ENCODE measurements around the gene SLIT1. TPM values are rescaled to one million over a fixed set of nuclear protein-coding genes. Genes with fewer than 3 reads are reported as not detected.

Gene SLIT1
- total and polyA plus RNA-seq, 4 experiments from 2014 or later = 0.05 to 0.32 (median 0.28) TPM; not detected in 1

- no peaks in the 10 kb centered on the region for H3K27me3 ChIP-seq (ENCODE audit: insufficient read depth, low read length)
- CTCF ChIA-PET (ENCODE audit: partially characterized antibody) = interaction anchor here (1.2 to 1.3 kb wide), 2 partner anchors 14 to 26 kb away, joined by 3 to 5 read pairs; no protein-coding TSS in a partner anchor
- H3K36me3 ChIP-seq (ENCODE audit: insufficient read depth, low read length) = no peaks in the 10 kb centered on the region
- no peak overlapping the region for H3K4me3 ChIP-seq (ENCODE audit: low read length in 2 of 2)
- H3K4me1 ChIP-seq (ENCODE audit: insufficient read depth, low read length) = no peaks in the 10 kb centered on the region
- intact Hi-C loops (cut with micrococcal nuclease) = no loop called here
- no peak overlapping the region for H3K27ac ChIP-seq (ENCODE audit: low read depth, low read length)
- no peak overlapping the region for H3K27ac Mint-ChIP-seq
- peaks cover 0 to 2% of the 10 kb centered on the region in 2 donors for H3K27me3 Mint-ChIP-seq
- peaks cover 3 to 29% (median 24%) of the 10 kb centered on the region in 8 donors for H3K9me3 Mint-ChIP-seq
- no peaks in the 10 kb centered on the region for H3K4me1 Mint-ChIP-seq
- peaks cover 0 to 5% of the 10 kb centered on the region in 2 donors for H3K9me3 ChIP-seq (ENCODE audit: control insufficient read depth in 1 of 2, low read length in 2 of 2)
- POLR2A ChIA-PET (ENCODE audit: partially characterized antibody) = no interaction called here
- no peak for DNase-seq
- H3K4me3 Mint-ChIP-seq = no peak overlapping the region
- peaks cover 0 to 4% of the 10 kb centered on the region in 2 donors for H3K36me3 Mint-ChIP-seq
Measured at GRCh38 chr10:97010695-97011206, 175.0 kb downstream of the SLIT1 start.

GRCh38 chr10:97007417-97007816 is 178.3 kb downstream of the SLIT1 start:
- peaks cover 0 to 4% of the 10 kb centered on the region in 2 donors for H3K36me3 Mint-ChIP-seq
- no peaks in the 10 kb centered on the region for H3K4me1 Mint-ChIP-seq
- Histone ChIP-seq H3K27ac (ENCODE audit: low read depth, low read length) (no peak overlapping the region), H3K9me3 (ENCODE audit: control insufficient read depth in 1 of 2, low read length in 2 of 2) (peaks cover 0 to 5% of the 10 kb centered on the region in 2 donors), H3K4me3 (ENCODE audit: low read length in 2 of 2) (no peak overlapping the region), H3K36me3 (ENCODE audit: insufficient read depth, low read length) (no peaks in the 10 kb centered on the region), H3K4me1 (ENCODE audit: insufficient read depth, low read length) (no peaks in the 10 kb centered on the region), H3K27me3 (ENCODE audit: insufficient read depth, low read length) (no peaks in the 10 kb centered on the region)
- H3K9me3 Mint-ChIP-seq = peaks cover 3 to 34% (median 27%) of the 10 kb centered on the region in 8 donors
- H3K27ac Mint-ChIP-seq = peak overlapping the region in 1 of 7 donors; percentile 9
- H3K27me3 Mint-ChIP-seq = peaks cover 0 to 4% of the 10 kb centered on the region in 2 donors
- ChIA-PET POLR2A (ENCODE audit: partially characterized antibody) (no interaction called here), CTCF (ENCODE audit: partially characterized antibody) (interaction anchor here (2.9 kb wide), 1 partner anchor 18 kb away, joined by 7 read pairs; no protein-coding TSS in a partner anchor)
- DNase-seq = no peak
- intact Hi-C loops (cut with micrococcal nuclease) = no loop called here
- H3K4me3 Mint-ChIP-seq = no peak overlapping the region

- intact Hi-C loops (cut with micrococcal nuclease) = no loop called here
- H3K9me3 Mint-ChIP-seq = peaks cover 3 to 34% (median 27%) of the 10 kb centered on the region in 8 donors
- H3K36me3 Mint-ChIP-seq = peaks cover 0 to 4% of the 10 kb centered on the region in 2 donors
- Histone ChIP-seq H3K9me3 (ENCODE audit: control insufficient read depth in 1 of 2, low read length in 2 of 2) (peaks cover 0 to 5% of the 10 kb centered on the region in 2 donors), H3K27me3 (ENCODE audit: insufficient read depth, low read length) (no peaks in the 10 kb centered on the region), H3K4me1 (ENCODE audit: insufficient read depth, low read length) (no peaks in the 10 kb centered on the region), H3K4me3 (ENCODE audit: low read length in 2 of 2) (no peak overlapping the region), H3K36me3 (ENCODE audit: insufficient read depth, low read length) (no peaks in the 10 kb centered on the region), H3K27ac (ENCODE audit: low read depth, low read length) (no peak overlapping the region)
- ChIA-PET CTCF (ENCODE audit: partially characterized antibody) (interaction anchor here (2.9 kb wide), 1 partner anchor 19 kb away, joined by 7 read pairs; no protein-coding TSS in a partner anchor), POLR2A (ENCODE audit: partially characterized antibody) (no interaction called here)
- H3K27ac Mint-ChIP-seq = no peak overlapping the region
- H3K4me1 Mint-ChIP-seq = no peaks in the 10 kb centered on the region
- H3K4me3 Mint-ChIP-seq = no peak overlapping the region
- peaks cover 0 to 4% of the 10 kb centered on the region in 2 donors for H3K27me3 Mint-ChIP-seq
- no peak for DNase-seq
Measured at GRCh38 chr10:97006364-97006763, 179.4 kb downstream of the SLIT1 start.

GRCh38 chr10:97005349-97005748 is 180.4 kb downstream of the SLIT1 start:
- no peak for DNase-seq
- no peaks in the 10 kb centered on the region for H3K36me3 ChIP-seq (ENCODE audit: insufficient read depth, low read length)
- H3K27ac ChIP-seq (ENCODE audit: low read depth, low read length) = no peak overlapping the region
- ChIA-PET CTCF (ENCODE audit: partially characterized antibody) (interaction anchor here (2.9 kb wide), 1 partner anchor 20 kb away, joined by 7 read pairs; no protein-coding TSS in a partner anchor), POLR2A (ENCODE audit: partially characterized antibody) (no interaction called here)
- peaks cover 0 to 4% of the 10 kb centered on the region in 2 donors for H3K27me3 Mint-ChIP-seq
- H3K36me3 Mint-ChIP-seq = peaks cover 0 to 4% of the 10 kb centered on the region in 2 donors
- peaks cover 3 to 34% (median 27%) of the 10 kb centered on the region in 8 donors for H3K9me3 Mint-ChIP-seq
- H3K27me3 ChIP-seq (ENCODE audit: insufficient read depth, low read length) = no peaks in the 10 kb centered on the region
- peak overlapping the region in 1 of 7 donors; percentile 4 for H3K27ac Mint-ChIP-seq
- peaks cover 0 to 5% of the 10 kb centered on the region in 2 donors for H3K9me3 ChIP-seq (ENCODE audit: control insufficient read depth in 1 of 2, low read length in 2 of 2)
- H3K4me1 ChIP-seq (ENCODE audit: insufficient read depth, low read length) = no peaks in the 10 kb centered on the region
- H3K4me3 Mint-ChIP-seq = peak overlapping the region in 1 of 8 donors; percentile 36
- intact Hi-C loops (cut with micrococcal nuclease) = no loop called here
- H3K4me1 Mint-ChIP-seq = no peaks in the 10 kb centered on the region
- H3K4me3 ChIP-seq (ENCODE audit: low read length in 2 of 2) = no peak overlapping the region

- H3K4me1 ChIP-seq (ENCODE audit: insufficient read depth, low read length) = no peaks in the 10 kb centered on the region
- no peaks in the 10 kb centered on the region for H3K27me3 ChIP-seq (ENCODE audit: insufficient read depth, low read length)
- Mint-ChIP-seq H3K36me3 (peaks cover 0 to 4% of the 10 kb centered on the region in 2 donors), H3K27ac (no peak overlapping the region), H3K27me3 (peaks cover 0 to 4% of the 10 kb centered on the region in 2 donors), H3K4me1 (no peaks in the 10 kb centered on the region), H3K4me3 (no peak overlapping the region), H3K9me3 (peaks cover 0 to 34% (median 26%) of the 10 kb centered on the region in 8 donors)
- no peak for DNase-seq
- H3K4me3 ChIP-seq (ENCODE audit: low read length in 2 of 2) = no peak overlapping the region
- H3K36me3 ChIP-seq (ENCODE audit: insufficient read depth, low read length) = no peaks in the 10 kb centered on the region
- POLR2A ChIA-PET (ENCODE audit: partially characterized antibody) = no interaction called here
- peaks cover 0 to 5% of the 10 kb centered on the region in 2 donors for H3K9me3 ChIP-seq (ENCODE audit: control insufficient read depth in 1 of 2, low read length in 2 of 2)
- CTCF ChIA-PET (ENCODE audit: partially characterized antibody) = no interaction called here
- no peak overlapping the region for H3K27ac ChIP-seq (ENCODE audit: low read depth, low read length)
- intact Hi-C loops (cut with micrococcal nuclease) = no loop called here
Measured at GRCh38 chr10:97004591-97004990, 181.2 kb downstream of the SLIT1 start.

- Mint-ChIP-seq H3K36me3 (peaks cover 0 to 4% of the 10 kb centered on the region in 2 donors), H3K9me3 (peaks cover 0 to 29% (median 25%) of the 10 kb centered on the region in 8 donors), H3K4me1 (no peaks in the 10 kb centered on the region), H3K4me3 (no peak overlapping the region), H3K27ac (no peak overlapping the region), H3K27me3 (peaks cover 0 to 4% of the 10 kb centered on the region in 2 donors)
- CTCF ChIA-PET (ENCODE audit: partially characterized antibody) = no interaction called here
- intact Hi-C loops (cut with micrococcal nuclease) = no loop called here
- Histone ChIP-seq H3K27me3 (ENCODE audit: insufficient read depth, low read length) (no peaks in the 10 kb centered on the region), H3K4me1 (ENCODE audit: insufficient read depth, low read length) (no peaks in the 10 kb centered on the region), H3K4me3 (ENCODE audit: low read length in 2 of 2) (no peak overlapping the region), H3K9me3 (ENCODE audit: control insufficient read depth in 1 of 2, low read length in 2 of 2) (peaks cover 0 to 5% of the 10 kb centered on the region in 2 donors), H3K27ac (ENCODE audit: low read depth, low read length) (no peak overlapping the region), H3K36me3 (ENCODE audit: insufficient read depth, low read length) (no peaks in the 10 kb centered on the region)
- no peak for DNase-seq
- POLR2A ChIA-PET (ENCODE audit: partially characterized antibody) = no interaction called here
Measured at GRCh38 chr10:97003804-97004201, 182.0 kb downstream of the SLIT1 start.

GRCh38 chr10:97003151-97003803 is 182.5 kb downstream of the SLIT1 start:
- Mint-ChIP-seq H3K4me3 (no peak overlapping the region), H3K9me3 (peaks cover 0 to 29% (median 25%) of the 10 kb centered on the region in 8 donors), H3K27ac (no peak overlapping the region), H3K27me3 (peaks cover 0 to 4% of the 10 kb centered on the region in 2 donors), H3K36me3 (peaks cover 0 to 4% of the 10 kb centered on the region in 2 donors), H3K4me1 (no peaks in the 10 kb centered on the region)
- CTCF ChIA-PET (ENCODE audit: partially characterized antibody) = no interaction called here
- Histone ChIP-seq H3K27ac (ENCODE audit: low read depth, low read length) (no peak overlapping the region), H3K9me3 (ENCODE audit: control insufficient read depth in 1 of 2, low read length in 2 of 2) (peaks cover 0 to 5% of the 10 kb centered on the region in 2 donors), H3K4me3 (ENCODE audit: low read length in 2 of 2) (no peak overlapping the region), H3K27me3 (ENCODE audit: insufficient read depth, low read length) (no peaks in the 10 kb centered on the region), H3K36me3 (ENCODE audit: insufficient read depth, low read length) (no peaks in the 10 kb centered on the region), H3K4me1 (ENCODE audit: insufficient read depth, low read length) (no peaks in the 10 kb centered on the region)
- intact Hi-C loops (cut with micrococcal nuclease) = no loop called here
- POLR2A ChIA-PET (ENCODE audit: partially characterized antibody) = no interaction called here
- DNase-seq = no peak

All from CD4-positive, alpha-beta memory T cell (primary cell).